ENCODE data around the gene XAB2.

The XAB2 gene

GRCh38 chr19:7670790-7671189 lies 41.4 kb upstream of the XAB2 start:
- H4K20me1 ChIP-seq (ENCODE audit: control insufficient read depth, insufficient read depth, low read depth, low read length) = no peaks in the 10 kb centered on the region
- peaks cover 7% of the 10 kb centered on the region; the same call in 1 of the 2 replicates for H3K9me3 ChIP-seq (ENCODE audit: control insufficient read depth, insufficient read depth, low read length)
- no peaks in the 10 kb centered on the region for H3K79me2 ChIP-seq (ENCODE audit: control insufficient read depth, low read length)
- H3K4me3 ChIP-seq (ENCODE audit: low read length) = no peak overlapping the region
- no peak overlapping the region for H3K27ac ChIP-seq (ENCODE audit: low read depth, low read length)
- TF ChIP-seq EZH2phosphoT487 (IDR thresholded peaks at IDR 0.05; ENCODE audit: borderline replicate concordance, low read length) (no peak), CTCF (IDR thresholded peaks at IDR 0.05; ENCODE audit: low read depth, low read length, poor library complexity, severe bottlenecking) (no peak)
- H3F3A ChIP-seq (ENCODE audit: control insufficient read depth, insufficient read depth) = no peaks in the 10 kb centered on the region; the same call in 1 of the 2 replicates
- H3K27me3 ChIP-seq (ENCODE audit: control insufficient read depth, low read length) = peaks cover 5% of the 10 kb centered on the region
- no peaks in the 10 kb centered on the region for H3K36me3 ChIP-seq (ENCODE audit: control insufficient read depth, low read length)
- H3K4me2 ChIP-seq (ENCODE audit: low read length) = no peak overlapping the region
- peaks cover 17% of the 10 kb centered on the region for H3K4me1 ChIP-seq (ENCODE audit: control insufficient read depth, low read length)
- no peaks in the 10 kb centered on the region for H3K9me2 ChIP-seq (replicated peaks; ENCODE audit: control insufficient read depth, low read length)

- peaks cover 7% of the 10 kb centered on the region; the same call in 1 of the 2 replicates for H3K9me3 ChIP-seq (ENCODE audit: control insufficient read depth, insufficient read depth, low read length)
- peaks cover 5% of the 10 kb centered on the region for H3K27me3 ChIP-seq (ENCODE audit: control insufficient read depth, low read length)
- no peaks in the 10 kb centered on the region for H3K9me2 ChIP-seq (replicated peaks; ENCODE audit: control insufficient read depth, low read length)
- H3K79me2 ChIP-seq (ENCODE audit: control insufficient read depth, low read length) = no peaks in the 10 kb centered on the region
- peaks cover 12% of the 10 kb centered on the region for H3K4me1 ChIP-seq (ENCODE audit: control insufficient read depth, low read length)
- TF ChIP-seq EZH2phosphoT487 (IDR thresholded peaks at IDR 0.05; ENCODE audit: borderline replicate concordance, low read length) (no peak), CTCF (IDR thresholded peaks at IDR 0.05; ENCODE audit: low read depth, low read length, poor library complexity, severe bottlenecking) (no peak)
- no peak overlapping the region for H3K4me3 ChIP-seq (ENCODE audit: low read length)
- no peak overlapping the region for H3K27ac ChIP-seq (ENCODE audit: low read depth, low read length)
- H3K36me3 ChIP-seq (ENCODE audit: control insufficient read depth, low read length) = no peaks in the 10 kb centered on the region
- no peaks in the 10 kb centered on the region for H3F3A ChIP-seq (ENCODE audit: control insufficient read depth, insufficient read depth)
- peak overlapping the region; percentile 30; the same call in 1 of the 2 replicates for H3K4me2 ChIP-seq (ENCODE audit: low read length)
- no peaks in the 10 kb centered on the region for H4K20me1 ChIP-seq (ENCODE audit: control insufficient read depth, insufficient read depth, low read depth, low read length)
Observed at GRCh38 chr19:7670150-7670783, 40.9 kb upstream of the XAB2 start.

GRCh38 chr19:7669641-7670040 lies 40.3 kb upstream of the XAB2 start:
- no peaks in the 10 kb centered on the region for H3K9me2 ChIP-seq (replicated peaks; ENCODE audit: control insufficient read depth, low read length)
- H3K27ac ChIP-seq (ENCODE audit: low read depth, low read length) = no peak overlapping the region
- H4K20me1 ChIP-seq (ENCODE audit: control insufficient read depth, insufficient read depth, low read depth, low read length) = no peaks in the 10 kb centered on the region
- H3K27me3 ChIP-seq (ENCODE audit: control insufficient read depth, low read length) = peaks cover 5% of the 10 kb centered on the region
- H3K4me3 ChIP-seq (ENCODE audit: low read length) = no peak overlapping the region
- TF ChIP-seq CTCF (IDR thresholded peaks at IDR 0.05; ENCODE audit: low read depth, low read length, poor library complexity, severe bottlenecking) = no peak
- no peak for TF ChIP-seq EZH2phosphoT487 (IDR thresholded peaks at IDR 0.05; ENCODE audit: borderline replicate concordance, low read length)
- no peaks in the 10 kb centered on the region for H3K79me2 ChIP-seq (ENCODE audit: control insufficient read depth, low read length)
- no peaks in the 10 kb centered on the region for H3F3A ChIP-seq (ENCODE audit: control insufficient read depth, insufficient read depth)
- H3K4me2 ChIP-seq (ENCODE audit: low read length) = no peak overlapping the region
- H3K4me1 ChIP-seq (ENCODE audit: control insufficient read depth, low read length) = peaks cover 9% of the 10 kb centered on the region
- no peaks in the 10 kb centered on the region for H3K36me3 ChIP-seq (ENCODE audit: control insufficient read depth, low read length)
- peaks cover 7% of the 10 kb centered on the region; the same call in 1 of the 2 replicates for H3K9me3 ChIP-seq (ENCODE audit: control insufficient read depth, insufficient read depth, low read length)

Measured in DOHH2 (cell line).